Activated CD4-positive, alpha-beta T cell treated with anti-CD3 and anti-CD28 coated beads, Interleukin-2, amount 50 U/mL, for 24 hours (primary cell): Measurements from ENCODE around the gene U2AF2.

Source experiments
- DNase-seq, 2 donors: peaks; one replicate each; pipeline ENCODE4 v3.0.0-alpha.2; 2020; ENCODE audit warnings: low read depth in 1 of 2, low spot score in 1 of 2

U2AF2 gene

DNA sequence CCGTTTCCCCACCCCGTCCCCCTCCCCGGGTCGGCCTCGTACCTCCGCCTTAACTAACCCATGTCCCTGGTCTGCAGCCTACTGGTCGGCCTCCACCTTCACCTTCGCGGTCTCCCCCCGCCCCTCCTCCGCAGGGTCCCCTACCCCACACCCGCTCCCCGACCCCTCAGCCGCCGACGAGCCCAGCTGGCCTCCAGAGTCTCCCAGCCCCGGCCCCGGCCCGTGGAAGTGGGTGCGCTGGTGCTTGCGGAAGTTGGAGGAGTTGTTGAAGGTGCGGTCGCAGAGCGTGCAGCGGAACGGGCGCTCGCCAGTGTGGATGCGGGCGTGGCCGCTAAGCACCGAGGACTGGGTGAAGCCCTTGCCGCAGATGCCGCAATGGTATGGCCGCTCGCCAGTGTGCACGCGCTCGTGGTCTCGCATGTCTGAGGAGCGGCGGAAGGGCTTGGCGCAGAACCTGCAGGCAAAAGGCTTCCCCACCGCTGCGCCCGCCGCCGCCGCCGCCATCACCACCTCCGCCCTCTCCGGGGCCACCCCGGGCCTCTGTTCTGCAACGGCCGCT lies 33.1 kb upstream of the U2AF2 start:
- DNase-seq, result no peak

DNA sequence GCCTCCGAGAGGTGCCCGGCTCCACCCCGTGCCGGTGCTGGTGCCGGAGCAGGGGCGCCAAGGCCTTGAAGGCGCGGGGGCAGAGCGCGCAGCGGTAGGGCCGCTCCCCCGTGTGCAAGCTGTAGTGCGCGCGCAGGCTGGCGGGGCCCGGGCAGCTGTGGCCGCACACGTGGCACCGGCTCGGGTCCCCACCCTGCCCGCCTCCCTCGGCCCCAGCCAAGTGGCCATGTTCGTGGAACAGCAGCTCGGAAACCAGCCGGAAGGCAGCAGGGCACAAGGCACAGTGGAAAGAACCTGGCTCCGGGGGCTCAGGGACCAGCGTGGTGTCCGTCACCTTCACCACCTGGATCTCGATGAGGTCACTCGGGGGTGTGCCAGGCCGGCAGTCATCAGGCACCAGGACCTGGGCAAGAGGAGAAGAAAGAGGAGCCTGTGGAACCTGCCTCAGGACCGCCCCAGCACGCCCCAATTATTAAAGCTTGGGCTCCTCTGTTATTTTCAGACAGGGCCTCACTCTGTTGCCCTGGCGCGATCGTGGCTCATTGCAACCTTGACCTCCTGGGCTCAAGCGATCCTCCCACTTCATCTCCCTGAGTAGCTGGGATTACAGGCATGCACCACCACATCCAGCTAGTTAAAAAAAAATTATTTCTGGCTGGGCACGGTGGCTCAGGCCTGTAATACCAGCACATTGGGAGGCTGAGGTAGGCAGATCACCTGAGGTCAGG lies 32.4 kb upstream of the U2AF2 start:
- DNase-seq, result no peak

DNA sequence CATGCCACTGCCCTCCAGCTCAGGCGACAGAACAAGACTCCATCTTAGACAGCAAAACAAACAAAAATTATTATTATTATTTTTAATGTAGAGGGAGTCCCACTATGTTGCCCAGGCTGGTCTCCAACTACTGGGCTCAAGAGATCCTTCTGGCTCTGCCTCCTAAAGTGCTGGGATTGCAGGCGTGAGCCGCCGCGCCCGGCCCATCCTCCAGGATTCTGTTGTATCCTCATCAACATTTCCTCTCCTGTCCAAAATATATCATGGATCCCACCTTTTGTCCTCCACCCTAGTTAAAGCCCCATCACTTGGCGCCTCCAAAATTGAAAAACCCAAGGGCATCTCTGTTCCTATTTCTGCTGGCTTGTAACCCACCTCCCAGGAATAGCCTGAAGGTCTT lies 31.7 kb upstream of the U2AF2 start:
- DNase-seq, result no peak

DNA sequence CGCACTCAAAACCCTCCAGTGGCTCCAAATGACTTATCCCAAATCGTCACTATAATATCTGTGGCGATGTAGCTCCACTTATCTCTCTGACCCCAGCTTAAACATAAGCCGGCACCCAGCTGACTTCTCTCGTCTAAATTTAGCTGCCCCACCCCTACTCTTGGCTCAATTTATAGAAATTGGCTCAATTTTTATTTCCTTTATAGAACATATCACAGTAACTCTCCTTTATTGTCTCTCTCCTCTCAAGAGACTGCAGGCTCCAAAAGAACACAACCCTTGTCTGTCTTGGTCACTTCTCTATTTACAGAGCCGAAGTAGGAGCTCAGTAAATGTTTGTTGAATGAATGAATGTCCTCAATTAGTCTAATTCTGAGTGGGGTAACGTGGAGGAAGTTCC lies 31.3 kb upstream of the U2AF2 start:
- DNase-seq, result no peak

DNA sequence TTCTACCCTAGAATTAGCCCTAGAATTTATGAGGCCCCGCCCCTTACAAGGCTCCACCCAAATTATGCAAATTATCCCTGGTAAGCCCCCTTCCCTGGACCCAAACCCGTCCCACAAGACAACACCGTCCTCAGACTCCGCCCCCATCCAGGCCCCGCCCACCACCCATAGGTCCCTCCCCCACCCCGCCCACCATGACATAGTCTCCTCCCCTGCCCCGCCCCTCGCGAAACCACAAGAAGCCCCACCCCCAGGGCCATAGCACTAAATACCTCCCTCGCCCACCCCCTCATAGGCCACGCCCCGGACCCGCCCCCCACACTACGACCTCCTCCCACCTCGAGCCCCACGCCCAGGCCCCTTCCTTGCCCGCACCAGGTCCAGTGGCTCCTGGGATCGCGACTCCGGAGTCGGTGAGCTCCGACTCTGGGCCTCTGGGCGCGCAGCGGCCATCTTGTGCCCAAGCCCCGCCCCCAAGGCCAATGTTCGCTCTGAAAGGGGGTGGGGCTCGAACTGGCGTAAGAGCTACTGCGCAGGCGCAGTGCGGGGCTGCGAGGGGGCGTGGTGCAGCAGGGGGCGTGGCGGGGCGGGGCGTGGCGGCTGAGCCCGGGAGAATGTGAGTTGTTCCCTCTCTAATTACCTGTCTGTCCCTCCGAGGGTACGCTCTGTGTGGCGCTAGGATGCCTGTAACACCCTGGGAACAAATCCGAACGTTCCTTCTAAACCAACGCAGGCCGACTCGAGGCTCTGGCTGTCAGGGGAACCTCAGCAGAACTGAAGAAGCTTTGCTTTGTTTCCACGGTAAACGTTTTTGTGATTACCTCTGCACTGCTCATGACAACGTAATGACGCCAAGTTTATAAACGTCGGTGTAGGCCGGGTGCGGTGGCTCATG lies 30.5 kb upstream of the U2AF2 start, which contains the start of gene ZNF784:
Gene ZNF784 (minus strand): TSS at position 458 of the 895 bp plus-strand sequence. CDS start 5 bp downstream, at position 453.
- DNase-seq, result peak; percentile 87 to 90

DNA sequence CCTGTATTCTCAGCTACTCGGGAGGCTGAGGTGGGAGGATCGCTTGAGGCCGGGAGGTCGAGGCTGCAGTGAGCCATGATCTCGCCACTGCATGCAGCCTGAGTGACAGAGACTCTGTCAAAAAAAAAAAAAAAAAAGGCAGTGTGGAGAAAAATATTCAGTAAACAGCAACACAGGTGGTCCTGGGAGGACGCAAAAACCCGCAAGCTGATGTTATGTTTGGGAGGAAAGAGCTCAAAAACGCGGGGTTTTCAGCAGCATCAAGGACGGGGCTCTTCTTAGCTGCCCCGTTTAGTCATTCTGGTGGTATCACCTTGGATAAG lies 29.9 kb upstream of the U2AF2 start:
- DNase-seq, result no peak

DNA sequence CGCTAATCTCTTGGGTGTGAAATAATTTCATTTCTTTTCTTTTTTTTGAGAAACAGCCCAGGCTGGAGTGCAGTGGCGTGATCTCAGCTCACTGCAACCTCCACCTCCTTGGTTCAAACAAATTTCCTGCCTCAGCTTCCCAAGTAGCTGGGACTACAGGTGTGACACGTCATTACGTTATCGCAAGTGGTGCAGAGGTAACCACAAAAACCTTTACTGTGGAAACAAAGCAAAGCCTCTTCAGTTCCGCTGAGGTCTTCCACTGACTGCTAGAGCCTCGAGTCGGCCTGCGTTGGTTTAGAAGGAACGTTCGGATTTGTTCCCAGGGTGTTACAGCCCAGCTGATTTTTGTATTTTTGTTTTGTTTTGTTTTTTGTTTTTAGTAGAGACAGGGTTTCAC lies 28.5 kb upstream of the U2AF2 start:
- peak in 1 of 2 donors; percentile 61 for DNase-seq

DNA sequence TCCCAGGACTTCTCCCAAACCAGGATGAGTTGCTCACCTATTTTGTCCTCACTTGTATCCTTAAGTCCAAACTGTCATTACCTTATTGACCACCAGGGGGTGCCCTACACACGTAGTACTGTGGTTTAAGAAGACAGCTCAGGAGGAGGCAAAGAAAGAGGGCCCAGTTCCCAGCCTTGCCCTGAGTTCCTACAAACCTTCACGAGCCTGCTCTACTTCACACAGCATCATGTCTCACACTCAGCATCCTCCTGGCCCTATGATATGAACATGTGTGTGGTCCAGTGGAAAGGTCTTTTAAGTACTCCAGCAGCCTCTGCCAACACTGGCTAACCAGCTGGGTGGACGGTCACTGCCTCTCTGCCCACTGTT lies 22.4 kb upstream of the U2AF2 start:
- peak; percentile 63 to 91 for DNase-seq

DNA sequence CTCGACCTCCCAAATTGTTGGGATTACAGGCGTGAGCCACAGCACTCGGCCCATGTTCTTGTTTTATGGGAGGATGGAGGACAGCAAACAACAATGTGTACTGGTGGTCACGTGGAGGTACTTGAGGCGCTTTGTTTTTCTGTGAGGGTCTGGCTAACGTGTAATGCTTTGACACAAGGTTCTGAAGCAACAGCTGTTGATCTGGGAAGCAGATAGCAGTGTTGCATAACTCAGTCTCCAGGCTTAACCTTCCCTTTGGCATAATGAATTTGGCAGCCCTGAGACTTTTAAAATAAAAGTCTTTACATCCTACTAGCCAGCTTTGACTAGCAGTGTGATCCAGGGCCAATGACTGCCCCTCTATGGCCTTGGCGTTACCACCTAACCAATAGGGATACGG lies 21.0 kb upstream of the U2AF2 start:
- DNase-seq, result no peak

DNA sequence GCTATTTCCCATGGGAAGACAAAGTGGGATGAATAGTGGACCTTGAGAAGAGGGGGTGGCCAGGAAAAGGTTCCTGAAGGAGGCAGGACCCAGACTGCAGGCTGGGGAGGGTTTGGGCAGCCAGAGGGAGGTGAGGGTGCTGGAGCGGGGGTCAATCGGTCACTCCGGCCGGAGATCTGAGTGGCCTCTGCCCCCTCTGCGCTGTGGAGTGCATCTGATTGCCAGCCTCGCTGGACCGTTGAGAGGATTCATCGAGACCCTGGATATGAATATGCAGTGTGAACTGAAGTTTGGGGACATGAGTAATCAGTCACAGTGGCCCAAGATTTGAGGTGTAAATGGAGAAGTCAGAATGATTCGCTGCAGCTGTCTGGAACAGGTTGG lies 19.5 kb upstream of the U2AF2 start:
- DNase-seq, result no peak

DNA sequence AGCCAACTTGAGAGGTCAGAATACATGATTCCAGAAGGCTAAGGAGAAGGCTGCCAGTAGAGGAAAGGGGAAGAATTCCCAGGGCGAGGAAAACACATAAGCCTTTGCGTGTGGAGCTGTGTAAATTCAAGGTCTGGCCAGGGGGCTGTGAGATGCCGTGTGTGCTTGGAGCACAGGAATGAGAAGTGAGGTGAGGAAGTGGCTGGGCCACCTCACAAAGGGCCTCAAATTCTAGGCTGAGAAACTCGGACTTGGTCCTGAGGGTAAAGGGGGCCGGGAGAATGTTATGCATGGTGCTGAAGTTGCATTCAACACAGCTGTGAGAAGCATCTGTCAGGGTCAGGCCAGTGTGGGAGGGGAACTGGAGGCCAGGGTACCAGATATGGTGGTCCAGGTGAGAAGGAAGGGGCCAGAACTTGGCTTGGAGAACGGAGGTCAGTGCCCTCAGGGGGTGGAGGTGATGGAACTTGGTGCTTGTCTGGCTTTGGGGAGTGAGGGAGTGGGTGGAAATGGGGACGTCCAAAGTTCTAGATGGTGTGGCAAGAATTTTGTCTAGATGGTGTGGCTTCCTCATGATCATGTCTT lies 18.9 kb upstream of the U2AF2 start:
- DNase-seq, result no peak

DNA sequence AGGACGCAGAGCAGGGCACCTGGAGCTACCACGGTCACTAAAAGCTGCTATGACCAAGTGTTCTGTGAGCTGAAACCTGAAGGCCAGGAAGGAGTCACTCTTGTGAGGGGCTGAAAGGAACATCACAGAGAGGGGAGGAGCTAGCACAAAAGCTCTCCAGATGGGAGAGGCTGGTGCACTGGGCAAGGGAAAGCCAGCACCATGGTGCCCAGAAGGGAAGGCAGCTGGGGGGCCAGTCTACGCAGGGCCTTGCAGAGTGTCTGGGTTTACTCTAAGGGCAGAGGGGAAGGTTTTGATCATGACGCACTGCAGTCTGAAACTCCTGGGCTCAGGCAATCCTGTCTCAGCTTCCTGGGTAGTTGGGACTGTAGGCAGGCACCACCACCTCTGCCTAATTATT lies 18.1 kb upstream of the U2AF2 start:
- DNase-seq, result no peak

DNA sequence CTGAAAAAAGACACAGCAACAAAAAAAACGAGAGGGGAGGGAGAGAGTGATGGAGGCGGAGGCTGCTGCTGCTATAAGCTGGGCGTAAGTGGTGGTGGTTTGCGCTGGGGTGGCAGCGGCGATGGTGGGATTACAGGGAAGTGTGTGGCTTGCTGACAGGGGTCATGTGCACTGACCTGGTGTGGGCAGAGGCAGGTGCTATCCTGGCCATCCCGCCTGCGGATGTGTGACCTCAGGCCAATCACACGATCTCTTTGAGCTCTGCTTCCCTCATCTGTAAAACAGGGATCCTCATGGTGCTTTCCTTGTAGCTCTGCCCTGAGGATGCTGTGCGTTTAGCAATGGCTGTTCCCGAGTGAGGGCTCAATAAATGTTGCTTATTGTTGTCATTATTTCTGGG lies 17.3 kb upstream of the U2AF2 start:
- no peak for DNase-seq

DNA sequence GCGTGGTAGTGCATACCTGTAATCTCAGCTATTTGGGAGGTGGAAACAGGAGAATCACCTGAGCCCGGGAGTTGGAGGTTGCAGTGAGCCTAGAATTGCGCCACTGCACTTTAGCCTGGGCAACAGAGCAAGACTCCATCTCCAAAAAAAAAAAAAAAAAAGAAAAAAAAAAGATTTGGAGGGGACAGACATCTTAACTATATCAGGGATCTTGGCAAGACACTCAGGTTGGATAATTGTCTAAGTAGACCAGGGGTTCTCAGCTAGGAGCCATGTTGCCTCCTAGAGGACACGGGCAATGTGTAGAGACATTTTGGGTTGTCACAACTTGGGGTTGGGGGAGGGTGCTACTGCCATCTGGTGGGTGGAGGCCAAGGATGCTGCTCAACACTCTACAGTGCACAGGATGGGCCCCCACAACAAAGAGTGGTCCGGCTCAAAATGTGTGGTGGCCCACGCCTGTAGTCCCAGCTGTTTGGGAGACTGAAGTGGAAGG lies 15.9 kb upstream of the U2AF2 start:
- peak in 1 of 2 donors; percentile 51 for DNase-seq

DNA sequence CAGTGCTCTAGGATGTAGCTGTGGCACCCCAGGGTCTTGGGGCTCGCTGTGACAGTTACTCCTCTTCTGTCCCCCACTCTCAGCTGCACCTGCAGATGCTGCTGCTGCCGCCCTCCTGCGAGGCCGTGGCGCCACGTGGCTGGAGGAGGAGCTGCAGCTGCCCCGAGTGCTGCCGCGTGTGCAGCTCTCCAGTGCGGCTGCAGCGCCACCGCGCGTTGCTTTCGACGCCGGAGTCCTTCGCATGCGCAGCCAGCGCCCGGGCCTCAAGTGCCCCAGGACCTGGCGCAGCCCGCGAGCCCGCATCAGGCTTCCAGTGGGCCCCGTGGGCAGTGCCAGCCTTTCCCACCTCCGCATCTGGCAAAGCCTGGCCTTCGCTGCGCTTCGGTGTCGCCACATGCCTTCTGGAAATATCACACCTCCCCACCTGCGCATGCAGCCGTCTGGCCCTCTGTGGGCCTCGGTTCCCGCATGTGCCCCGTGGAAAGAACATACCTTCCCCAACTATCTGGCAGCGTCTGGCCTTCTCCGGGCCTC lies 14.7 kb upstream of the U2AF2 start:
- peak; percentile 47 for DNase-seq

DNA sequence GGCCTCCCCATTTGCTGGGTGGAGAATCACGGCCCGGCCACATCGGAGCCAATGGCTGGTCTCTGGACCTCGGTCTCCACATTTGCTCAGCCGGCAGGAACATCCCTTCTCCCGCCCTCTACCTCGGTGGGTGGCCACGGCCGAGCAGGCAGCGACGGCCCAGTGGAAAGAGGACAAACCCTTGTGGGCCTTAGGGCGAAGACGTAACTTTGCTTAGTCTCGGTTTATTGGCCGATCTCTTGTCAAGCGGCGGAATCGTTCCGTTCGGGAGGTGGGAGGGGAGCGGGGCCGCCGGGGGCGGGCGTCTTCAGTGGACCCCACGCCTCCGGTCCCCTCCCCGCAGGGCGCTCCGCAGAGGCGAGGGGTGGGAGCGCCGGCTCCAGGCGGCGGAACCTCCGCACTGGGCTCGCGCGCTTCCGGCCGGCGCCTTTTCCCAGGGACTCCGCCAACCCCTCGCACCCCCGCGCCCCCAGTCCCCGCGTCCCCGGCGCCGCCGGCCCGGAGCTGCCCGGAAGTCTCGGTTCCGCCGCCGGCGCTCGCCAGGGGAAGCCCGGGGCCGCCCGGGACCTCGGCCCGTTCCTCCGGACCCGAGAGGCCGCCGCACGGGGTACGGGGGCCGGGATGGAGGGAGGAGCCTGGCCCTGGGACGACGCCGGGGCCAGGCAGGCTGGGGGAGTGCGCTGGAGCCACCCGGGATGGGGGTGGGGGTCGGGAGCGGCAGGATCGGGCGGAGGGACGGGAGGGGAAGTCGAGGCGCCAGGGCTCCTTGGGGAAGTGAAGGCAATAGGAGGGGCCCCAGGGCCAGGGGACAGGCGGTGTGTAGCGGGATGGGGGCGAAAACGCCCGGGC lies 14.0 kb upstream of the U2AF2 start, which contains the start of gene ZNF580:
Gene ZNF580 (plus strand): TSS at position 426 of the 849 bp plus-strand sequence. CDS start 1,507 bp downstream, outside the sequence.
- peak; percentile 47 to 51 for DNase-seq

DNA sequence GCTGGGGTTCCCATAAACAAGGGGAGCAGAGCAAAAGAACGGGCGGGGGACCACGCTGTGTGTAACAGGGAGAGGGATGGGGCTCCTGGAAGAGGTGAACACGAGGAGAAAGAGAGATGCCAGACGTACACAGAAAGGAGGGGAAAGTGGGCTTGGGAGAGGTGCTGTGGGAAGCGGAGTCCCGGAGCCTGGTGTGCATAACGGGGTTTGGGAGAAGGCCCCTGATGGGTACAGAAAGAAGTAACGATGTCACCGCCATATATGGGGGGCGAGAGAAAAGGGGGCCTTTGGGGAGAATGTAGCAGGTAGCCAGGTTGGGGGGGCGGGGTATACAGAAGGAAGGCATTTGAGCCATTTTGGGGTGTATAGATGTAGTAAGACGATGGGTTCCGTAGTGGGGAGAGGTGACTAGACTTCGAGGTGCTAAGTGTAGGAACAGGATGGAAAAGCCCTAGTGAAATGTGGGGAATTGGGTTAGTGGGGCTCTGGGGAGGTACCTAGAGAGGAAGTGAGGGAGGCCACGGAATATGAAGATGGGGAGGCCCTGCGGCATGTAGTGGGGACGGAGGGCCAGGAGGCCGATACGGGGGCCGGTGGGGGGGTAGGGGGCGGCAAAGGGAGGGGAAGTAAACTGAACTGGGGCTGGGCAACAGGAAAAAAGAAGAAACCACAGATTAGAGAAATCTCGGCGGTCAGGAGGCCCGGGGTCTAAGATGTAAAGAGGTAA lies 13.2 kb upstream of the U2AF2 start:
- no peak for DNase-seq

DNA sequence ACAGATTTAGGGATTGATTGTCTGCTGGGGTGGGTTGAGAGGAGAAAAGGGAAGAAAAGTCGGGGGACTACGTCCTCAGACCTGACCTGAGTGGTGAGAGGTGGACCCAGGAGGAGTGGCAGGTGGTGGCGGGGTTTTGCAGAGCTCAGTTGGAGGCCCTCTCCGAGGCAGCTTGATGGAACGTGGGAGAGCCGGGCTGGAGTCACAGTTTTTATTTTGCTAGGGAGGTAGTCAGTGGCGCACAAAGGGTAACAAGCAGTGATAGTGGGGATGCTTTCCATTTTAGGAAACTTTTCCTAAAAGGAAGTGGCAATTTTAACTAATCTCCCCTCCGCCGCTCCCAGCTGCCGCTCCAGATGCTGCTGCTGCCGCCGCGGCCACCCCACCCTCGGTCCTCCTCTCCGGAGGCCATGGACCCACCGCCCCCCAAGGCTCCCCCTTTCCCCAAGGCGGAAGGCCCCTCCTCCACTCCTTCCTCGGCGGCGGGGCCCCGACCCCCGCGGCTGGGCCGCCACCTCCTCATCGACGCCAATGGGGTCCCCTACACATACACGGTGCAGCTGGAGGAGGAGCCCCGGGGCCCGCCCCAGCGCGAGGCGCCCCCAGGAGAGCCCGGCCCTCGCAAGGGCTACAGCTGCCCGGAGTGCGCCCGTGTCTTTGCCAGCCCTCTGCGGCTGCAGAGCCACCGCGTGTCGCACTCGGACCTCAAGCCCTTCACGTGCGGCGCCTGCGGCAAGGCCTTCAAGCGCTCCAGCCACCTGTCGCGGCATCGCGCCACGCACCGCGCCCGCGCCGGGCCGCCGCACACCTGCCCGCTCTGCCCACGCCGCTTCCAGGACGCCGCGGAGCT lies 12.5 kb upstream of the U2AF2 start:
- DNase-seq, result no peak
